ENCODE measurements around the gene SYT6.

DNA sequence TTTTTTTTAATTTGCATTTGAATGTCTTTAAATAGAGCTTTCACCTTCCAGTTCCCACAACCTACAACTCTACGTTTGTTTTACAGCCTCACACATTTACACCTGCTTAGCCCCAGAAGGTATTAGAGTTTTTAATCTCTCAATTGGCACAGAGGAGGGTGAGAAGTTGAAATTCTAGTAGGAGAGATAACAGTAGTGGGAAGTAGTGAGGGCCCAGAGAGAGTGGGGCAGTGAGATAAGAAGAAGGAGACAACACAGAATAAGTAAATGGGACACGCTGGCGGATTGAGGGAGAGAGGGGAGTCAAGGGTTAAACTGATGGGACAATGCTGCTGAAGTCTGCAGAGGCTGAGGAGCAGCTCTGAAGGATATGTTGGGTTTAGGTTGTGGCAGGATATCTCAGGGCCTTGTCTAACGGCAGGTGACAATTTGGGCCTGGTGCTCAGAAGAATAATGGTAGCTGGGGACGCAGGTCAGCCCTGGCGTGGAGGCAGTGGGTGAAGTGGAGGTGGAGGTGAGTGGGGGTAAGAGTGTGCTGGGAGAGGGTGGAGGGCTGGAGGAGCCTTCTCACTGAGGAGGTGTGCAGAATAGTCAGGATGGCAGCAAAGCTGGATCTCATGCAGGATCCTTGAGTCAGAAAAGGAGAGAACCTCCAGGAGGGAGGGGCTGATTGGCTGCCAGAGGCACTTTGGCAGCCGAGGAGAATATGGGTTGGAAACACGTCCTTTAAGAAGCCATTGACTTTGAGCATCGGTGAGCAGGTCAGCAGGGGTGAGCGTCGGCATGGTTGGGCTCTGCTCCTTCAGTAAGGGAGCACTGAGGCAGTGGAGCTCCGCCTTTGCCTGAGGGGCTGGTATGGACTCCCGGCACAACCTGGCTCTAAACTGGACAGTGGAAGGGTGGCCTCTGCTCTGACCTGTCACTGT lies 72.9 kb downstream of the SYT6 start:
- TF ChIP-seq NFYB (CRISPR knock-in tag; conservative IDR thresholded peaks at IDR 0.05; ENCODE audit: low read depth) (no peak), NR3C1 (CRISPR knock-in tag; conservative IDR thresholded peaks at IDR 0.05; ENCODE audit: low read depth) (no peak), ZNF138 (CRISPR knock-in tag; conservative IDR thresholded peaks at IDR 0.05) (no peak), TEAD4 (CRISPR knock-in tag; IDR thresholded peaks at IDR 0.05) (no peak), CREM (CRISPR knock-in tag; IDR thresholded peaks at IDR 0.05) (no peak)
- TF ChIP-seq, protein P1, sequence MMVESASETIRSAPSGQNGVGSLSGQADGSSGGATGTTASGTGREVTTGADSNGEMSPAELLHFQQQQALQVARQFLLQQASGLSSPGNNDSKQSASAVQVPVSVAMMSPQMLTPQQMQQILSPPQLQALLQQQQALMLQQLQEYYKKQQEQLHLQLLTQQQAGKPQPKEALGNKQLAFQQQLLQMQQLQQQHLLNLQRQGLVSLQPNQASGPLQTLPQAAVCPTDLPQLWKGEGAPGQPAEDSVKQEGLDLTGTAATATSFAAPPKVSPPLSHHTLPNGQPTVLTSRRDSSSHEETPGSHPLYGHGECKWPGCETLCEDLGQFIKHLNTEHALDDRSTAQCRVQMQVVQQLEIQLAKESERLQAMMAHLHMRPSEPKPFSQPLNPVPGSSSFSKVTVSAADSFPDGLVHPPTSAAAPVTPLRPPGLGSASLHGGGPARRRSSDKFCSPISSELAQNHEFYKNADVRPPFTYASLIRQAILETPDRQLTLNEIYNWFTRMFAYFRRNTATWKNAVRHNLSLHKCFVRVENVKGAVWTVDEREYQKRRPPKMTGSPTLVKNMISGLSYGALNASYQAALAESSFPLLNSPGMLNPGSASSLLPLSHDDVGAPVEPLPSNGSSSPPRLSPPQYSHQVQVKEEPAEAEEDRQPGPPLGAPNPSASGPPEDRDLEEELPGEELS (CRISPR knock-in tag; IDR thresholded peaks at IDR 0.05), result no peak
- TF ChIP-seq, protein P2, sequence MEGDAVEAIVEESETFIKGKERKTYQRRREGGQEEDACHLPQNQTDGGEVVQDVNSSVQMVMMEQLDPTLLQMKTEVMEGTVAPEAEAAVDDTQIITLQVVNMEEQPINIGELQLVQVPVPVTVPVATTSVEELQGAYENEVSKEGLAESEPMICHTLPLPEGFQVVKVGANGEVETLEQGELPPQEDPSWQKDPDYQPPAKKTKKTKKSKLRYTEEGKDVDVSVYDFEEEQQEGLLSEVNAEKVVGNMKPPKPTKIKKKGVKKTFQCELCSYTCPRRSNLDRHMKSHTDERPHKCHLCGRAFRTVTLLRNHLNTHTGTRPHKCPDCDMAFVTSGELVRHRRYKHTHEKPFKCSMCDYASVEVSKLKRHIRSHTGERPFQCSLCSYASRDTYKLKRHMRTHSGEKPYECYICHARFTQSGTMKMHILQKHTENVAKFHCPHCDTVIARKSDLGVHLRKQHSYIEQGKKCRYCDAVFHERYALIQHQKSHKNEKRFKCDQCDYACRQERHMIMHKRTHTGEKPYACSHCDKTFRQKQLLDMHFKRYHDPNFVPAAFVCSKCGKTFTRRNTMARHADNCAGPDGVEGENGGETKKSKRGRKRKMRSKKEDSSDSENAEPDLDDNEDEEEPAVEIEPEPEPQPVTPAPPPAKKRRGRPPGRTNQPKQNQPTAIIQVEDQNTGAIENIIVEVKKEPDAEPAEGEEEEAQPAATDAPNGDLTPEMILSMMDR (IDR thresholded peaks at IDR 0.05), result no peak
